ENCODE data around the gene SMIM13. TPM values are rescaled to one million over a fixed set of nuclear protein-coding genes. Genes with fewer than 3 reads are reported as not detected.

The SMIM13 gene
- total RNA-seq, 2 donors from 2014 or later: 7.5 to 8.4 TPM

- TF ChIP-seq CTCF (IDR thresholded peaks at IDR 0.05): no peak
- no peak overlapping the region for H3K4me3 ChIP-seq
- H3K36me3 ChIP-seq: peaks cover 2% of the 10 kb centered on the region
- ATAC-seq (ENCODE audit: insufficient number of reproducible peaks, low FRiP score, low read depth): no peak
- peaks cover 10 to 13% of the 10 kb centered on the region in 2 donors for H3K4me1 ChIP-seq (ENCODE audit: control insufficient read depth in 1 of 2, low read depth in 2 of 2)
- no peaks in the 10 kb centered on the region for H3K27me3 ChIP-seq (replicated peaks; ENCODE audit: insufficient read depth)
- H3K27ac ChIP-seq: no peak overlapping the region
- DNase-seq (ENCODE audit: low spot score): no peak
- H3K9me3 ChIP-seq: no peaks in the 10 kb centered on the region
Measured at GRCh38 chr6:11129908-11130565, 36.4 kb downstream of the SMIM13 start.

- ATAC-seq (ENCODE audit: insufficient number of reproducible peaks, low FRiP score, low read depth) (no peak), DNase-seq (ENCODE audit: low spot score) (no peak)
- H3K4me1 ChIP-seq (ENCODE audit: control insufficient read depth in 1 of 2, low read depth in 2 of 2): peaks cover 10 to 13% of the 10 kb centered on the region in 2 donors
- H3K27me3 ChIP-seq (replicated peaks; ENCODE audit: insufficient read depth): no peaks in the 10 kb centered on the region
- no peak for TF ChIP-seq CTCF (IDR thresholded peaks at IDR 0.05)
- H3K36me3 ChIP-seq: peaks cover 8% of the 10 kb centered on the region
- no peak overlapping the region for H3K4me3 ChIP-seq
- no peak overlapping the region for H3K27ac ChIP-seq
- no peaks in the 10 kb centered on the region for H3K9me3 ChIP-seq
Measured at GRCh38 chr6:11130605-11131004, 37.0 kb downstream of the SMIM13 start.

GRCh38 chr6:11132194-11132888 lies 38.7 kb downstream of the SMIM13 start:
- H3K27me3 ChIP-seq (replicated peaks; ENCODE audit: insufficient read depth): no peaks in the 10 kb centered on the region
- no peak for TF ChIP-seq CTCF (IDR thresholded peaks at IDR 0.05)
- ATAC-seq (ENCODE audit: insufficient number of reproducible peaks, low FRiP score, low read depth) (no peak), DNase-seq (ENCODE audit: low spot score) (no peak)
- H3K4me3 ChIP-seq: no peak overlapping the region
- H3K27ac ChIP-seq: no peak overlapping the region
- H3K9me3 ChIP-seq: no peaks in the 10 kb centered on the region
- peaks cover 8% of the 10 kb centered on the region for H3K36me3 ChIP-seq
- peaks cover under 1 to 11% of the 10 kb centered on the region in 2 donors for H3K4me1 ChIP-seq (ENCODE audit: control insufficient read depth in 1 of 2, low read depth in 2 of 2)

GRCh38 chr6:11133281-11133680 lies 39.6 kb downstream of the SMIM13 start:
- no peak for TF ChIP-seq CTCF (IDR thresholded peaks at IDR 0.05)
- no peaks in the 10 kb centered on the region for H3K9me3 ChIP-seq
- H3K27ac ChIP-seq: no peak overlapping the region
- H3K27me3 ChIP-seq (replicated peaks; ENCODE audit: insufficient read depth): no peaks in the 10 kb centered on the region
- peaks cover 0 to 11% of the 10 kb centered on the region in 2 donors for H3K4me1 ChIP-seq (ENCODE audit: control insufficient read depth in 1 of 2, low read depth in 2 of 2)
- no peak overlapping the region for H3K4me3 ChIP-seq
- H3K36me3 ChIP-seq: peaks cover 8% of the 10 kb centered on the region
- ATAC-seq (ENCODE audit: insufficient number of reproducible peaks, low FRiP score, low read depth) (no peak), DNase-seq (ENCODE audit: low spot score) (no peak)

- TF ChIP-seq CTCF (IDR thresholded peaks at IDR 0.05): no peak
- peaks cover 8% of the 10 kb centered on the region for H3K36me3 ChIP-seq
- ATAC-seq (ENCODE audit: insufficient number of reproducible peaks, low FRiP score, low read depth) (no peak), DNase-seq (ENCODE audit: low spot score) (no peak)
- H3K9me3 ChIP-seq: no peaks in the 10 kb centered on the region
- no peaks in the 10 kb centered on the region for H3K27me3 ChIP-seq (replicated peaks; ENCODE audit: insufficient read depth)
- H3K4me1 ChIP-seq (ENCODE audit: control insufficient read depth in 1 of 2, low read depth in 2 of 2): peaks cover 0 to 3% of the 10 kb centered on the region in 2 donors
- H3K4me3 ChIP-seq: no peak overlapping the region
- no peak overlapping the region for H3K27ac ChIP-seq
Measured at GRCh38 chr6:11136809-11137208, 43.2 kb downstream of the SMIM13 start.
